ENCODE results near the gene MLKL.
"Not testable (repeated sequence)": the region's sequence is repeated elsewhere in the genome, so short reads cannot be mapped to it uniquely, and the experiment has no call there.

Gene MLKL

GRCh38 chr16:74710401-74710800 lies 9.7 kb upstream of the MLKL start:
- in situ Hi-C loops (cut with HindIII; ENCODE audit: low sequenced_read_pairs): no loop called here

DNA sequence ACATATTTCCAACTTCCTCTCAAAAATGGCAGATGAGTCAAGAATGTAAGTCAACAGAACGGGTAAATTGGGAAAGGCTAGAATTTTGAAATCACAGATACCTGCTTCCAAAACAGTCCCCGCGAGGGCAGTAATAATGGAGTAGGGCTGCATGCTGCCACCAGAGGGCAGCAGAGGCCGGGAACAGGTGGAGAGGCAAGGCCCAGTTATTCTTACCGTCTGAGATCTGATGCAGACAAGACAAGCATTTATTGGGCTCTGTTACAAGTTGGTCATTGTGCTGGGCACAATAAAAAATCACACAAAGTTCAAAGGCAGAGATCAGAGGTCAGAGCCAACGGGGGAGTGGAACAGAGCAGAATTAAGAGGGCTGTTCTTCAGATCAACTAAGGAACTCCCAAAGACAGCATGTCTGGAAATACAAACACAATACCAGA lies 8.8 kb upstream of the MLKL start:
- in situ Hi-C loops (cut with HindIII; ENCODE audit: low sequenced_read_pairs): no loop called here

GRCh38 chr16:74700116-74700437 lies 585 bp downstream of the MLKL start:
- in situ Hi-C loops (cut with HindIII; ENCODE audit: low sequenced_read_pairs): loop anchor here (5.0 kb wide), 1 partner anchor 48 kb away; no protein-coding TSS in a partner anchor

- in situ Hi-C loops (cut with HindIII; ENCODE audit: low sequenced_read_pairs): loop anchor here (5.0 to 10.0 kb wide), 2 partner anchors 47 to 125 kb away; no protein-coding TSS in a partner anchor
Observed at GRCh38 chr16:74699666-74700065, 996 bp downstream of the MLKL start.

DNA sequence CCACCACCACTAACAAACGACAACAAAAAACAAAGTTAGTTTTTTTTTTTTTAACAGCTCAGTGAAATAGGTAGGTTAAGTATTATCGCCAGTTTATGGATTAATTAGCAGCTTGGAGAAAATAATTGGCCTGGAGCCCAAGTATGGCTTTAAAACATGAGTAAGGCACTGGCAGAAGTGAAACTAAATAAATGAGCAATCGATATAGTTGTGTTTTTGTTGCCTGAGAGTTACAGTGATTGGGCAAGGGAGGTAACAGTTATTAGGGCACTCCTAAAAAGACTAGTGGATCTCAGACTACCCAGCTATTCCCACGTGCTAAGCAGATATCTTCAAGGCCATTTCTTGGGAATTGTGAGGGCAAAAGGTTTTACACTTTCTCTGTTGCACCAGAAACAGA lies 2.4 kb downstream of the MLKL start:
- in situ Hi-C loops (cut with HindIII; ENCODE audit: low sequenced_read_pairs): loop anchor here (10.0 kb wide), 1 partner anchor 127 kb away; no protein-coding TSS in a partner anchor

GRCh38 chr16:74695450-74696422 lies 4.9 kb downstream of the MLKL start:
- in situ Hi-C loops (cut with HindIII; ENCODE audit: low sequenced_read_pairs): loop anchor here (10.0 kb wide), 1 partner anchor 129 kb away; no protein-coding TSS in a partner anchor

GRCh38 chr16:74691093-74691855 lies 9.4 kb downstream of the MLKL start:
- in situ Hi-C loops (cut with HindIII; ENCODE audit: low sequenced_read_pairs): loop anchor here (10.0 kb wide), 1 partner anchor 134 kb away; no protein-coding TSS in a partner anchor

- in situ Hi-C loops (cut with HindIII; ENCODE audit: low sequenced_read_pairs): no loop called here
Observed at GRCh38 chr16:74682556-74682955, 18.1 kb downstream of the MLKL start.

- in situ Hi-C loops (cut with HindIII; ENCODE audit: low sequenced_read_pairs): no loop called here
Observed at GRCh38 chr16:74680681-74681080, 20.0 kb downstream of the MLKL start.

DNA sequence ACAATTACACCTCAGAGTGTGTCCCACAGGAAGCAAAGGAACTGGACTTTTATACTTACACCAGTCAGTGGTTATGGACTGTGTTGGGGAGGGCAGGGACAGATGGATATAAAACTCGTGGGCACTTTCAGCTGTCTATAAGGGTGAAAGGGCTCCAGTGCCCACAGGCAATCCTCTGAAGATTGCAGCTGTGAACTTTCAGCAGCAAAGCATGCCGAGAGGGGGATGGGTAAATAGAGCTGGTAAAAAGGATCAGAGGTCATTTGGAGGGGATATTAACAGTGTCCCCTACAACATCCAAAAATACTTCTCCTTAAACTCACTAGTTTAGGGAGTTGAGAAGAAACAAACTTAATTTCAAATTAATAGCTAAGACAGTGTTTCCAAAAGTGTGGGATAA lies 20.7 kb downstream of the MLKL start:
- in situ Hi-C loops (cut with HindIII; ENCODE audit: low sequenced_read_pairs): no loop called here

DNA sequence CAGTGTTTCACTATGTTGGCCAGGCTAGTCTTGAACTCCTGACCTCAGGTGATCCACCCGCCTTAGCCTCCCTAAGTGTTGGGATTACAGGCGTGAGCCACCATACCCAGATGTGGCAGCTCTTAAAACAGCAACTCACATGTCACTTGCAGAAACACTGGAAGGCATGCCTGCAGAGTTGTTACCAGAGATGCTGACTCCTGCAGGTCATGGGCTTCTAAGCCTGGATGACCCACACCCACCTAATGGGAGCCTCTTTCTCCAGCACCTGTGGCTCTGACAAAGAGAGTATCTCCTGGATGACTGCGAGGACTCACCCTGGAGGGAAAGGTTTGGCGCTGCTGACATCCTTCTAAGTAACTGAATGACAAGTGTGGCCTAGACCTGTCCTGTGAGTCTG lies 22.8 kb downstream of the MLKL start:
- in situ Hi-C loops (cut with HindIII; ENCODE audit: low sequenced_read_pairs): no loop called here

DNA sequence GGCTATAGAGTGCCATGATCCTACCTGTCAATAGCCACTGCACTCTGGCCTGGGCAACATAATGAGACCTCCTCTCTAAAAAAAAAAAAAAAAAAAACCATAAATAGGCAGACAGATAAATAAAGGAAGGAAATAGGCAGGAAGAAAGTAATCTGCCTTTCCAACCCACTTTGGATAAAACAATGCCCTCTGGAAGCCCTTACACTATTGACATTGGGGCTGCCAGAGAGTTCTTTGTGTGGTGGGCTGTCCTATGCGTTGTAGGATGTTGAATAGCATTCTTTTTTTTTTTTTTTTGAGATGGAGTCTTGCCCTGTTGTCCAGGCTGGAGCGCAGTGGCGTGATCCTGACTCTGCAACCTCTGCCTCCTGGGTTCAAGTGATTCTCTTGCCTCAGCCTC lies 26.8 kb downstream of the MLKL start:
- in situ Hi-C loops (cut with HindIII; ENCODE audit: low sequenced_read_pairs): no loop called here

- in situ Hi-C loops (cut with HindIII; ENCODE audit: low sequenced_read_pairs): not testable (repeated sequence)
Observed at GRCh38 chr16:74668877-74669276, 31.8 kb downstream of the MLKL start.

DNA sequence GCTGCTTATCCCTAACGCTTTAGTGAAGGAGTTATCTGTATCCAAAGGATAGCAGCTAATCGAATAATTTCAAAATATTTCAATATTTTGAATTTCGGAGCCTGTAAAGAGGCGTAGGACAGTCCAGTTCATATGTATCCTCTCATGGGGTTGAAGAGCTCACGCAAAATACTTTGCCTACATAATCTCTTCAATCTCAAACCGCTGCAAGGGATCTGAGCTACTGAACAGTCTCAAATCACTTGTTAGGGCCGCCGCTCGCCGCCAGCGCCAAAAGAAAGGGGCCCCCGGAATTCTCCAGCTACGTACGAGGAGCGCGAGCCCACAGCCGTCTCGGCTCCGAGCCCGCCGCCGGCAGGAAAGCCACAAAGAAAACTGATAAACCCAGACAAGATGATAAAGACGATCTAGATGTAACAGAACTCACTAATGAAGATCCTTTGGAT lies 33.4 kb downstream of the MLKL start:
- in situ Hi-C loops (cut with HindIII; ENCODE audit: low sequenced_read_pairs): no loop called here

DNA sequence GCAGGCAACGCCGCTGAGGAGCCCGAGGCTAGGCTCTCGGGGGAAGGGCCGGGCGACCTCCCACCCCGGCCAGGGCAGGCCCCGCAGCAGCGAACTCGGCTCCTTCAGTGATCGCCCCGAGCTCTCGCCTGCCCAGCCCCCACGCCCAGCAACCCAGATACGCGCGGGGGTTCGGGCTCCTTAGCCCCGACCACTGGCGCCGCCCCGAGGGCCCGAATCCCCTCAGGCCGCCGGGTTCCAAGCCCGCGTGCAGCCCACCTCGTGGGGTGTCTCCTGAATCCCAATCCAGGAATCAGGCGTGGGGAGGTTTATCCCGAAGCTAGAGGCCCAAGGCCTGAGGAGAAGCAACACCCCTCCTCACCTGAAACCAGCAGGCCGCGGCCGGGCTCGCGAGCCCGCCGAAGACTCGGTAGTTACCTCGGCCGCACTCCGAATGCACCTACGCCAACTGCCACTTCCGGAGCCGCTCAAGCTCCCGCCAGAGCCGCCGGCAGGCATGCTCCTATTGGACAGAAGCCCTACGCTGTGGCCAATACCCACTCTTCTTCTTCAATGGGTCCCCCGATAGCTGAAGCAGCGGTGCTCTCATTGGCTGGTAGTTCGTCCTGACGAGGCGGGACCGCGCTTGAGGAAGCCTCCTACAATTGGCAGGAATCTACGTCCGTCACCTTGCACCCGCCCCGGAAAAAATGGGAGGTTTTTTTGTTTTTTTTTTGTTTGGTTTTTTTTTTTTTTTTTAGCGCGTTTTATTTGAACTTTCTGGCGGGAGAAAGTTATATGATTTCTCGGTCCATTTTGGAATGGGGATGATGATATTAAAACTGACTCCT lies 34.0 kb downstream of the MLKL start, which contains the start of gene RFWD3:
RFWD3 (minus strand) TSS at position 453 of the 830 bp plus-strand sequence. CDS start 5,428 bp downstream, outside the sequence.
- in situ Hi-C loops (cut with HindIII; ENCODE audit: low sequenced_read_pairs): no loop called here

GRCh38 chr16:74666010-74666421 lies 34.6 kb downstream of the MLKL start:
- in situ Hi-C loops (cut with HindIII; ENCODE audit: low sequenced_read_pairs): no loop called here

DNA sequence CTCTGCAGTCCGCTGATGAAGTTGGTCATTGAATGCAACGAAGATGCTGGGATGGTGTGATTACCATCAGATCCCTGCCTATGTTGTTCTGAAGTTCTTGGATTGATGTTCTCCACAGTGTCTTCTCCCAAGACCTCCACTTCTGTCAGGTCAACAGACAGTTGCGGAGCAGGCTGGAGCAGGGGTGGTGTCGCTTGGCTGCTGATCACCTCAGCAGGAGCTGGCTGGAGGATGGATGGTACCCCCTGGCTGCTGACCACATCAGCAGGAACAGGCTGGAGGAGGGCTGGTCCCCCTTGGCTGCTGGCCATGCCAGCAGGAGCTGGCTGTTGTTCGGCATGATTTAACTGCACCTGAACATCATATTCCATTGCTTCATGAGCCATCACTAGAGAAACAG lies 39.6 kb downstream of the MLKL start:
- in situ Hi-C loops (cut with HindIII; ENCODE audit: low sequenced_read_pairs): no loop called here

DNA sequence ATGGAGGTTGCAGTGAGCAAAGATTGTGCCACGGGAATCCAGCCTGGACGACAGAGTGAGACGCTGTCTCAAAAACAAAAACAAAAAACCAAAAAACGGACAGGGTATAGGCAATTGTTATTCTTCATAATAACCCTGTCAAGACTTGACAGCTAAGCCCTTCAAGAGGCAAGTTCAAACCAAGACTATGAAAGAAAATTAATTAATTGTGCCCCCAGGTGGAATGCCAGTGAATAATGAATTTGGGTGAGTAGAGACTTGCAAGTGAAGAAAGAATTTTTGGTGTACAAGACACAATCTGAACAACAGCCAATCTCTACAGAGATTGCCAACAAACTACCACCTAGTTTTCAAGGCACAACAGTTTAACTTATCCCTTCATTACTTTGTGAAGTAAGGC lies 40.3 kb downstream of the MLKL start:
- in situ Hi-C loops (cut with HindIII; ENCODE audit: low sequenced_read_pairs): no loop called here

DNA sequence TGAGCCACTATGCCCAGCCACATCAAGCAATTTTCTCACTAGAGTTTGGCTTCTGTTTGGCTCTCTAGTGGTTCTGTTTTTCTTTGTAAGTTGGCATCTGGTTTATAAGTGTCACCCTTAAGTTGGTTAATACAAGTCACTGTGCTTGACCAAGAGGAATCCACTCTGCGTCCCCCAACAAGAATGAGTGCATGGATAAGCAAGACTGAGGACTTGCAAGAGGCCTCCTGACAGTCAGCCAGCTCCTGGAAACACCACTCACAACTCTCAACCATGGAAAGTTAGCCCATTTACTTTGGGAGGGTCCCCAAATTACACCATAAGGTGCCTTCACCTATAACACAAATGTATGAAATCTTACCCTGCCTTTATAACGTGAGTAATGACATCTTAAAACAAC lies 41.6 kb downstream of the MLKL start:
- in situ Hi-C loops (cut with HindIII; ENCODE audit: low sequenced_read_pairs): no loop called here

GRCh38 chr16:74657870-74658642 lies 42.6 kb downstream of the MLKL start:
- in situ Hi-C loops (cut with HindIII; ENCODE audit: low sequenced_read_pairs): no loop called here

Measured in DLD1 (cell line).